NK-92 (cell line): ENCODE measurements around the gene GOLGA6C.
"Not testable (repeated sequence)": the region's sequence is repeated elsewhere in the genome, so short reads cannot be mapped to it uniquely, and the experiment has no call there.

ENCODE experiments used
- DNase-seq: peaks from one replicate; lab custom pipeline; 2025; ENCODE audit not compliant: unreplicated experiment; lab: John Stamatoyannopoulos, UW

GOLGA6C gene, protein sequence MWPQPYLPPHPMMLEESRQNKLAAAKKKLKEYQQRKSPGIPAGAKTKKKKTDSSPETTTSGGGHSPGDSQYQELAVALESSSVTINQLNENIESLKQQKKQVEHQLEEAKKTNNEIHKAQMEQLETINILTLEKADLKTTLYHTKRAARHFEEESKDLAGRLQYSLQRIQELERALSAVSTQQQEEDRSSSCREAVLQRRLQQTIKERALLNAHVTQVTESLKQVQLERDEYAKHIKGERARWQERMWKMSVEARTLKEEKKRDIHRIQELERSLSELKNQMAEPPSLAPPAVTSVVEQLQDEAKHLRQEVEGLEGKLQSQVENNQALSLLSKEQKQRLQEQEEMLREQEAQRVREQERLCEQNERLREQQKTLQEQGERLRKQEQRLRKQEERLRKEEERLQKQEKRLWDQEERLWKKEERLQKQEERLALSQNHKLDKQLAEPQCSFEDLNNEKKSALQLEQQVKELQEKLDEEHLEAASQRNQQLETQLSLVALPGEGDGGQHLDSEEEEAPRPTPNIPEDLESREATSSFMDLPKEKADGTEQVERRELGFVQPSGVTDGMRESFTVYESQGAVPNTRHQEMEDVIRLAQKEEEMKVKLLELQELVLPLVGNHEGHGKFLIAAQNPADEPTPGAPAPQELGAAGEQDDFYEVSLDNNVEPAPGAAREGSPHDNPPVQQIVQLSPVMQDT

DNA sequence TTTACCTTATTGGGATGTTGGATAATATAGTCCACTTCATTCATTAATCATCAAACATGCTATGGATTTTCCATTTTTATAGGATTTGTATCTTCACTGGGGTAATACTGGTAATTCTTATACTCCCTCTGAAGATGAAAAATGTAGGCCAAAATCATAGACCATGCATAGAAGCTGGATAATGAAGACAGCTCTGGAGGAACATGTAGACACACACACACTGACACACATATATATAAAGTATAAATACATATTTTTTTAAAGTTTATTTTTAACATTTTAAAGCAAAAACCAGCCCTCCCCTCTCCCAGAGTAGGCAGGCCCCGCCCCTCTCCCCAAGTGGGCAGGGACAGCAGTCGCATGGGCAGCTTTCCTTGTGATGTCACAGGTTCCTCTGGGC lies at the start of gene GOLGA6C:
Gene GOLGA6C, plus strand, starts transcription at position 301 of the 400 bp plus-strand sequence. CDS start 265 bp downstream, outside the sequence.
- DNase-seq: not testable (repeated sequence)

DNA sequence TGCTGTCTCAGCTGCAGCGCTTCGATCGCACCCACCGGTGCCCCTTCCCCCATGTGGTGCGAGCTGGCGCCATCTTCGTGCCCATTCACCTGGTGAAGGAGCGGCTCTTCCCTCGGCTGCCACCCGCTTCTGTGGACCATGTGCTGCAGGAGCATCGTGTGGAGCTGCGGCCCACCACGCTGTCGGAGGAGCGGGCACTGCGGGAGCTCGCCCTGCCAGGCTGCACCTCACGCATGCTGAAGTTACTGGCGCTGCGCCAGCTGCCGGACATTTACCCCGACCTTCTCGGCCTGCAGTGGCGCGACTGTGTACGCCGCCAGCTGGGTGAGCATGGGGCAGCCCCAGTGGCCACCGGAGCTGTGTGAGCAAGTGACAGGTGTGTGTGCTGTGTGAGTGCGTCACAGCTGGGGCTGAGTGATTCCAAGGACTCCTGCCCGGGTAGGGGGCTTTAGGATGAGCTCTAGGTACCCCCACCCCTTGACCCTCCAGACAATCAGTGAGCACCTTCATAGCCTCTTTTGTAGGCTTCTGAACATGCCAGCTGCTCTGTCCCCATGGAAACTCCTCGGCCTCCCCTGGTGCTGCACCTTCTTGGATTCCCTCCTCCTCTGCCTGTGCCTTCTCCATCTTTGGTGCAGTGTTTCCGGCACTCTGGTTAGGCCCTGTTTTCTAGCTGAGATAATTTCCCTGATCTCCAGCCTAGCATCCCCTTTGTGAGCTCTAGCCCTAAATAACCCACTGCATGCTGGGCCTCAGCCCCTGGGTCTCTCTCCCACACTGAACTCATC lies 49.4 kb upstream of the GOLGA6C start:
- DNase-seq: no peak

DNA sequence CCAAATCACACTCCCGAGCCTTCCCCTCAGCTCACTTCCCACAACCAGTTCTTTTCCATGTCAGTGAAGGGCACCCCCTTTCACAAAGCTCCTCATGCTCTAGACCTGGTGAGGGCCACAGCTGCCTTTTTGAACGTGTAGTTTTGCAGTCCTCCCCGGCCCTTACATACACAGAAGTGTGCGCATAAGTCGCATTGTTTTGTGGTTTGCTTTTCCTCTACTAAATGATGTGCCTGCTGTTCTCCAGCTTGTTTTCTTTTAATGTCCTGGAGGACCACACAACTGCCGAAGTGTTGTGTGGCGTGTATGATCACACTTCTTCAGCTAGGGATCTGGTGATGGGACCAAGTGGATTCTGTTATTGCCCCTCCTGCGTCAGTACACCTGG lies 48.9 kb upstream of the GOLGA6C start:
- DNase-seq: no peak

DNA sequence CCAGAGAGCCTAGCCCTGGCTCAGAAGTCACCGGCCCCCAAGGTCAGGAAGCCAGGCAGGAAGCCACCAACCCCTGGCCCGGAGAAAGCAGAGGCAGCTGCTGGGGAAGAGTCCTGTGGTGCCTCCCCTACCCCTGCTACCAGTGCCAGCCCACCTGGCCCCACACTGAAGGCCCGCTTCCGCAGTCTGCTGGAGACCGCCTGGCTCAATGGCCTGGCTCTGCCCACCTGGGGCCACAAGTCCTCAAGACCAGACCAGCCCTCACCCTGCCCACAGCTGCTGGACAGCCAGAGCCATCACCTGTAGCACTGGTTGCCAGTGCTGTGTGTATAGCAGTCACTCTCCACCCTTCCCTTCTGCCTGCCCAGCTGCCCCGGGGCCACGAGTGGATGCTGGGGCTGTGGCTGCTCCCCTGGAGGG lies 47.3 kb upstream of the GOLGA6C start:
- no peak for DNase-seq

DNA sequence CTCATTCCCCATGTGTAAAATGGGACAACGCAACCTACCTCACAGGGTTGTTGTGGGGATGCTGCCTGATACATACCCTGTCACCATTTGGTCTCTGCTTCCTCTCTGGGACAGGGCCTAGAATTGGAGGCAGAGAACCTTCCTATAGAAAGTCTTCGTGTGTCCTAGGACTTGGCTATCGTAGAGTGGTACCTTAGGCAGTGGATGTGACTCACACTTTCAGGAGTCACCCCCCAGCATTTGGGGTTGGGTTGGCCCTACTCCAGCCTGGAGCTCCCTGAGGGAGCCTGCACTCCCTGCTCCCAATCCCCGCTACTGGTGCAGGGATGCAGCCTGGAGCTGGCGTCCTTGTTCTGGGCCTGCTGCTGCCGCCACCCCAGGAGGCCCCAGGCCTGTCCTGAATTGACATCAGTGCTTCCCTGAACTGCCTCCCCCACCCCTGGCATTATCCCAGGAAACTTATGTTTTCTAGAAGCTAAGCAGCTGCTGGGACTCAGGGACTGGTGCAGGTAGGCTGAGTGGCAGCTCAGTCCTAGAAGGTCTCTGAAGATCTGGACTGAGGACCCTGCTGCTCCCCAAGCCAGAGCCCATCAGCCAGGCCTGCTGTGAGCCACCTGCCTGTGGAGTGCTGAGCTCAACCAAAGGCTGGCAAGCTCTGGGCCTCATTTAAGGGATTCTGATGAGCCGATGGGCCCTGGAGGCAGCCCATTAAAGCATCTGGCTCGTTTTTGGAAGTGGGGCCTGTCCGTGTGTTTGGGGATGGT lies 46.5 kb upstream of the GOLGA6C start:
- DNase-seq: no peak

DNA sequence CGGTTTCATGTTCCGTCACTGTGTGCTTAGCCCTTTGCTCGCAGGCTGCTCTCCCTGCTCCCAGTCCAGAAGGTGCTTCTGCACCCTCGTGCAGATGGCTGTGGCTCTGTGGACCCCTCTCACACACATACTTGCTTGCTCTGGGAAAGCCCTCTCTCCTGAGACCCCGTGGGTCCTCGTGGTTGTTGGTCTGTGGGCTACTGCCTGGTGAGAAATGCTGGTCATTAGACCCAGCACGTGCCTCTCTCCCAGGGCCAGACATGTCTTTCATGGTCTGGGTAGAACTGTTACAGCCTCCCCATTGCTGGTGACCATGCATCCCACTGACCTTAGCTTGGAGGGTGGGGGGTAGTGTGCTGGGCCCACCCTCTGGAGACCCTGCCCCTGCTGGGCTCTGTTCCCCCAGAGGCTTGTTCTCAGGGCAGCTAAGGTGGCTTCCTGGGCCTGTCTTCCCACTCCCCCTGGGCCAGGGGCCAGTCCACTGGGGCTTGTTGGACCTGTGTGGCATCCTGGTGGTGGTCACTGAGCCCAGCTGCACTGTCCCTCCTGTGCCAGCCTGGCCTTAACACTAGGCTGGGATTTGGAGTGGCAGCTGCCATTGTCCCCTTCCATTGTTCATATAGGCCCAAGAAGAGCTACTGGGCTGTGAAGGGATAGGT lies 45.8 kb upstream of the GOLGA6C start:
- no peak for DNase-seq

DNA sequence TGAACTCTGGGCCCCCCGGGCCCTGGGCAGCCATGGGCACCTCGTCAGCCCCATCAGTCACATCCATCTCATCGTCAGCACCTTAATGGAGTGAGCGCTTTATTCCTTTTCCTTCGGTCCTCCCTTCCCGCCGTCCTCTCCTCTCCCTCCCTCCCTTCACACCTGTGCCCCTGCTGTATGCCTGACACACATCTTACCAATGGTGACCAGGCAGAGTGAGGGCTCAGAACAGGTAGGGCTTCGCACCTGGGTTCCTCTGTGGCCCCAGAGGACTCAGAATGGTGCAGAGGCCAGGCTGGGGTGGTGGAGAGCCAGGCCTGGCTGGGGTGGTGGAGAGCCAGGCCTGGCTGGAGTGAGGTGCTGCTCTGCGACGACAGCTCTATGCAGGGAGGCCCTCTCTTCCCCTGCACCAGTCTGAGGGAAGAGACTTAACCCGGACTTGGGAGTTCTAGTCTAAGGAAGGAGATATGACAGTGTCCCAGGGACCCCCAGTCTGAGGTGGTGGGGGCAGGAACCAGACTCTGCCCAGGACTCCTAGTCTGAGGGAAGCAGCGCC lies 44.8 kb upstream of the GOLGA6C start:
- no peak for DNase-seq

DNA sequence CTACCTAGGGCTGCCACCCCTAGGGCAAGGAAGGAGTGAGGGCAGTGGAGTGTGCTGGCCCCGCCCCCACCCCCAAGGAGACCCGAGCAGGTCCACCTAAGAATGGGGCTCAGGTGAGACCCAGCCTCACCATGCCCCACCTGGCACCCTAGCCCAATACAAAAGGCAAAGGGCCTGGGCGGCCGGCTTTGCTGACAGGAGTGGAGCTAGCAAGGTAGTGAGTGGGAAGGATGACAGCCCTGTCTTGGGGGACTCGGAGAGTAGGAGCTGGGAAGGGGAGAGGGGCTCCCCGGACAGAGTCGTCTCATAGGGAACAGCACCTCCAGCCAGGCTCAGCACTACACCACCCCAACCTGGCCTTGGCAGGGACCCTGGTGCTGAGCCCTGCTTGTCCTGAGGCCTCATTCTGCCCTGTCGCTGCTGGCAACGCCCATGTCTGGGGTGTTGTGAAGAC lies 44.3 kb upstream of the GOLGA6C start:
- no peak for DNase-seq

DNA sequence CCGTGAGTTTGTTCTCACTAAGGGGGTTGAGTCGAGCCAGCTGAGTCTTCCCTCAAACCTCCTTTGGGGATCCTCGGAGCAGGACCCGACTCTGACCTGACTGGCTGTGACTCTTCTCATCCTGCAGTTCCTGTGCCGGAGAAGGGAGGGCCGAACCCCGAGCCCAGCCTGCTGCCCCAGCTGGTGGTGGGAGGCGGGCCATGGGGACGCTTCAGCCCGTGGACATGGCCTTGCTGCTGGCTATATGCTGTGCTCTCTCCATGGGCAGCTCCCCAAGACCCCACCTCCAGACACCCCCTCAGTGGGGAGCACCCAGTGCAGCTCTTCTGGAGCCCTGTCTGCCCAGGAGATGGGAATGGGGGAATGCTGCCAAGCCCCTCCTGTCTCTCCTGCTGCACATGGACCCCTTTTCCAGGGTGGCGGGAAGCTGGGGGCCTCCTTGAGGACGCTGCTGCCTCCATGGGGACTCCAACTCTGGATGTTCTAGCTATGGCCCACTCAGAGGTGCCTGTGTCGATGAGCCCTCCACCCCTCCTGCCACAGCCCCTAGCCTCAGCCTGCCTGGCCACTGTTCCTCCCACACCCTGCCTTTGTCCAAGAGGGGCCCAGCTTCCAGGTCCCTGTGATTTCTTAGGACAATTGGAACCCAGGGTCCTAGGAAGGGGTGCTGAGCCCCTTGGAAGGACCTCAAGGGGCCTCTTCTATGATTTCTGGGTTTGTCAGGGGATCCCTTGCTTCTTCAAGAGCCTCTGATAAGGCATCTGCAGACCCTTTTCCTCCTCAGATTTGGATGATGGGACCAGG lies 43.6 kb upstream of the GOLGA6C start:
- DNase-seq: no peak

DNA sequence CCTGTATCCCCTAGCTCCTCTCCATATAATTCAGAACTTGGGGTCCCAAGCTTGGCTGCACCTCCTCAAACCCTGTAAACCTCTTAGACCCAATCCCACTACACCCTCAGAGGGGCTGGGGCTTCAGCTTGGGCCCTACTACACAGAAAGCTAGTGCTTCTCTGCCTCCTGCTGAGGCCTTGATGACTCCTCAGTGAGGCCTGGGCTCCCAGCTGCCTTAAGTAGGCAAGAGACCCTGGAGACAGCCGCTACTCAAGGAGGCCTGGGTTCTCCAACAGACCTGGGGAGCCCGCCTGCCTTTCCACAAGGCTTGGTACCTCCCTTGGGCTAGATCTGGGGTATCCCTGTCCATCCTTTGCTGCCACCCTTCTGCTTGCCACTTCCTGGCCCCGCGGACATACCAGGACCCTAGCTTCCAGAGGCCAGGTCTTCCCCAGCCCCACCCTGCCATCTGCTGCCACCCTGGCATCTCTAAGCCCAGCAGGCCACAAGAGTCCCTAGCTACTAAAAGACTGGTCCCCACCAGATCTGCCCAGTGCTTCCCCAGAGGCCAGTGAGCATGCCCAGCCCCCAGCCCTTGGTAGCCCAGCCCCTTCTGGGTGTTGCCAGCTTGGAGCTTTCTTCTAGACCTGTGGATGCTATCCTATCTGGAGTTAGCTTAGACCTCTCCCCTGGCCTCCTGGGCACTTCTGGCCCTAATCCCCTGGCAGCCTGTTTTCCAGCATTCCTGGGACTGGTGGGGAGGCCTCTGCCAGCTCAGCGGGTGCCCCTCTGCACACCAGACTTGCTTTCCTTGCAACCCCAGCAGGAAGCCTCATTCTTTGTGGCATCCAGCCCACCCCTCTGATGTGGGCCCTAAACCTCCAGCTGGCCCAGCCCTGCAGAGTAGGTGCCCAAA lies 42.8 kb upstream of the GOLGA6C start:
- no peak for DNase-seq

DNA sequence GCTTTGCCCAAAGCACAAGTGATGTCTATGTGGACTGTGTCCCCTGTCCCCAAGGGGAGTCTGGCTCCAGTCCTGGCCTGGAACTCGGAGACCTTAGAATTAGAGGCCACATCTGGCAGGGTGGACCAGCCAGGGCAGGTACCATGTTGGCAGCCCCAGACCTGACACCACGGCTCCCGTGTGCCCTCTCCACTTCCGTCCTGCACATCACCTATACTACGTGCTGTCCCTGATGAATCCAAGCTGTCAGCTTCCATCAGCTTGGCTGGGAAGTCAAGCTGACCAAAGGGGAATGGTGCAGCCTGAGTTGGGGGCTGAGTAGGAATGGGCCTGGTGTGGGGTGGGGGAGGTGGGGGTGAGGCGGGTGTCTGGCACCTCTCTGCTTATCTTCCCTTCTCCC lies 41.1 kb upstream of the GOLGA6C start:
- DNase-seq: no peak

DNA sequence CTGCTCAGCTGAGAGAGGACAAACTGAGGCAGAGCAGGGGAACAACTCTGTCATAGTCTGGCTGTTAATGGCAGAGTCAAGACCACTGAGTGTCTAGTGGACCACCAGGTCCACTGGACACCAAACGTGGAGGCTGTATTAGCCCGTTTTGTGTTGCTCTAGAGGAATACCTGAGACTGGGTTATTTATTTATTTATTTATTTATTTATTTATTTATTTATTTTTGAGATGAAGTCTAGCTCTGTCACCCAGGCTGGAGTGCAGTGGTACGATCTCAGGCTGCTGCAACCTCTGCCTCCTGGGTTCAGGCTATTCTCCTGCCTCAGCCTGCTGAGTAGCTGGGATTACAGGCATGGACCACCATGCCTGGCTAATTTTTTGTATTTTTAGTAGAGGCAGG lies 40.6 kb upstream of the GOLGA6C start:
- DNase-seq: not testable (repeated sequence)

DNA sequence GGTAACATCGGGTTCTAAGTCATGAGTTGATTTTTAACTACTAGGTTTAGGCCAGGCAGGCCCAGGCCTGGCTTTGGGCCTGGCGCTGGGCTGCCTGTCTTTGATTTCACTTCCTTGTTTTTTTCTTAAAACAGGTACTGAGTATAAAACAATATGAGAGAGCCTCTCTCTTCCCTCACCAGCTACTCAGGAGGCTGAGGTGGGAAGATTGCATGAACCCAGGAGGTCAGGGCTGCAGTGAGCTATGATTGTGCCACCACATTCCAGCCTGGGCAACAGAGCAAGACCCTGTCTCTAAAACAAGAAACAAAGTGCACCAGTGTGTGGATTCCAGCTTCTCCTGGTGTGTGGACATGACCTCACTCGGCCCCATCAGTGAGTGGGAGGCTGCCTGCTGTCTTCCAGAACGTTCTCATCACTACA lies 38.6 kb upstream of the GOLGA6C start:
- not testable (repeated sequence) for DNase-seq

DNA sequence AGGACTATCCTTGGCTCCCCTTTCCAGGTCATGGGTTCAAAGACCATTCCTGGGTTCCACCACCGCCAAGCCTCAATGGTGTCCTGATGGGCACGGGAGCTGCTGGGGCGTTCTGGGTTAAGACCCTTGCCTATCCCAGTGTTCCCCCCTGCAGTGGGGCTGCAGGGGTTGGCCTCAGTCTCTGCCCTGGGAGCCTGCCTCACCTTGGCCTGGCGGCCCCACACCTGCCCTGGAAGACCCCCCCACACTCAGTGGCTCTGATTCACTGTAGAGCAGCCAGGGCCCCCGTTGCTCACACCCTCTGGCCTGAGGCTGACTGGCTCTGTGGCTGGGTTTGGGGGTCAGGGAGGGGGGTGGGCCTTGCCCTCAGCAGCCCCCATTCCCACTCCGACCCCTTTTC lies 34.4 kb upstream of the GOLGA6C start:
- DNase-seq: no peak

DNA sequence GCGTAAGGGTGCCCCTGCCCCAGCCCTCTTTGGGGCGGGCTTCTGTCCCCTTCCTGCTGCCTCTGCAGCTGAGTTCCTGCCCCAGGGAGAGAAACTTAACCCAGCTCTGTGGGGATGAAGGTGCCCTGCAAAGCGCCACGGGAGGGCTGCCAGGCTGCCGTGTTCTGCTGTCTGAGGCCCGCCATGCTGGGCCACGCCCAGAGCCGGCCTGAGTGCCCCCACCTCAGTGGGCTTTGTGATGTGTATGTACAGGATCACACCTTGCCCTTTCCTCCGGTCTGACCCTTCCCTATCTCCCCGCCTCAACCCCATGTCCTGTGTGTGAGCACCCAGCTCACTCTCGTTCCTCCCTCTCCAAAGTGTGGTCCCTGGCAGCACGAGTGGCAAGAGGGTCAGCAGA lies 33.9 kb upstream of the GOLGA6C start:
- no peak for DNase-seq

DNA sequence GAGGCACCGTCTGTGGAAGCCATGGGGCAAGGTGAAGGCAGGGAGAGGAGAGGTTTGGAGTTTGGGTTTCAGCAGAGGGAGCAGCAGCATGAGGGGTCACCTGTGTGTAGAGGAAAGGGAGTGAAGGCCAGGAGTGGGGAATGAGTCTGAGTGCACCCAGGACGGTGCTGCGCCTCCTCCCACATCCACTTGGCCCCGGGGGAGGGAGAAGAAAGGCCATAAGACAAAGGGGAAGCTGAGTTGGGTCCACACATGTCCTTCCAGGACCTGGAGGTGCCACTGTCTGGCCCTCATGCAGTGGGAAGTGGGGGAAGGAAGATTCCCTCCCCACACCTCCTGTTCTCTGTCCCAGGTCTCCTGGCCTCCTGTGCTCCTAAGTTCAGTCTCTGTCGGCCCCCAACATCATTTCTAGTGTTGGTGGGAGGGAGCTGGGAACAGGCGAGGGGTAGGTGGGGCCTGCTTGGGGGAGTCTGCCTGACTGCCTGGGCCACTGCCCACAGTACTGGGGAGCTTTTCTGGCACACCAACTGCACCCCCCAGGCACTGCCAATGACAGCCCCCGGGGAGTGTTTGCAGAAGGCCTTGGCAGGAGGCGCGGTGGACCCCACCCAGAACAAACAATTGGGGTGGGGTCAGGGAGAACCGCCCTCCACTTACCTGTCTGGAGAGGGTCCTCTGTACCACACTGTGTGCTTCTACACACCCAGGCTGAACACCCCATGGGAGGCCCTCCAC lies 32.9 kb upstream of the GOLGA6C start:
- not testable (repeated sequence) for DNase-seq

DNA sequence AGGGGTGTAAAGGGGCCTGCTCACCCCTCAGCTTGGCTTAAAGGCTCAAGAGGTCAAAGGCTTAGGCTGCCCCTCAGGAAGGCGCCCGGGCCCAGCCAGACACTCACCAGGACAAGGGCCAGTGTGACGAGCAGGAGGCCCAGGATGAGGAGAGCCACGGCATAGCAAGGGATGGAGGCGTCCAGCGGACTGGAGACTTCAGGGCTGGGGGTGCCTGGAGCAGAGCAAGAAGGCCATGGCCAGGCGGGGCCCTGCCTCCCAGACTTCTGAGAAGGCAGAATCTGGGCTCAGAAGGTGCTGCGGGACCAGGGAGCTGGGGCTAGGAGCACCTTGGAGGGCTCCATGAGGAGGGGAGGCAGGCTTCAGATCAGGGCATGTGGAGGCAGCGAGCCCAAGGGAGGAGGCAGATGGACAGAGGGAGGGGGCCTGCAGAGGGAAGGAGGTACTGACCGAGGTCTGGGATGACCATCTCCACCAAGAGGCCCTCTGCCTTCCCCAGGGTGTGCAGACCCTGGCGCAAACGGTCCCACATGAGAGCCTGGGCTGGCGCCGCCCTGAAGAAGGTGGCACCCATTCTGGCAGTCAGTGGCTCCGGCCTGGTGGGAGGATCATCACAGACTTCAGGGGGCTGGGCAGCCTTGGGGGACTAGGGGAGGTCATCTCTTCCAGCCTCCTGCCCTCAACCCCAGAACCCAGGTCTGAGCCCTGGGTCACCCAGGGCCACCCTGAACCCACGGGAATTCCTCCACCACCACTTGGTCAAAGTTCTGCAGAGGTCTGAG lies 32.0 kb upstream of the GOLGA6C start:
- DNase-seq: no peak
